Fibroblast of pulmonary artery (primary cell): ENCODE results near the gene MICA.
"Not testable (repeated sequence)": the region's sequence is repeated elsewhere in the genome, so short reads cannot be mapped to it uniquely, and the experiment has no call there.

ENCODE experiments used
- DNase-seq: peaks from one replicate; pipeline ENCODE4 v3.0.0-alpha.2; 2010; ENCODE audit warnings: low read depth
- H3K4me3 ChIP-seq: replicated peaks from 2 replicates; pipeline ENCODE4 v1.5.1; 2011; ENCODE audit warnings: low read depth, mild to moderate bottlenecking, control low read depth, low read length, moderate library complexity
- TF ChIP-seq, protein P1 (sequence below): IDR thresholded peaks from 2 replicates; pipeline ENCODE4 v1.5.1; 2011; ENCODE audit warnings: mild to moderate bottlenecking, control low read depth, low read length, inconsistent platforms; ENCODE audit errors: missing control alignments

The MICA gene

GRCh38 chr6:31450751-31451150 is 47.4 kb downstream of the MICA start:
- TF ChIP-seq, protein P1, sequence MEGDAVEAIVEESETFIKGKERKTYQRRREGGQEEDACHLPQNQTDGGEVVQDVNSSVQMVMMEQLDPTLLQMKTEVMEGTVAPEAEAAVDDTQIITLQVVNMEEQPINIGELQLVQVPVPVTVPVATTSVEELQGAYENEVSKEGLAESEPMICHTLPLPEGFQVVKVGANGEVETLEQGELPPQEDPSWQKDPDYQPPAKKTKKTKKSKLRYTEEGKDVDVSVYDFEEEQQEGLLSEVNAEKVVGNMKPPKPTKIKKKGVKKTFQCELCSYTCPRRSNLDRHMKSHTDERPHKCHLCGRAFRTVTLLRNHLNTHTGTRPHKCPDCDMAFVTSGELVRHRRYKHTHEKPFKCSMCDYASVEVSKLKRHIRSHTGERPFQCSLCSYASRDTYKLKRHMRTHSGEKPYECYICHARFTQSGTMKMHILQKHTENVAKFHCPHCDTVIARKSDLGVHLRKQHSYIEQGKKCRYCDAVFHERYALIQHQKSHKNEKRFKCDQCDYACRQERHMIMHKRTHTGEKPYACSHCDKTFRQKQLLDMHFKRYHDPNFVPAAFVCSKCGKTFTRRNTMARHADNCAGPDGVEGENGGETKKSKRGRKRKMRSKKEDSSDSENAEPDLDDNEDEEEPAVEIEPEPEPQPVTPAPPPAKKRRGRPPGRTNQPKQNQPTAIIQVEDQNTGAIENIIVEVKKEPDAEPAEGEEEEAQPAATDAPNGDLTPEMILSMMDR, result no peak
- DNase-seq, result no peak
- no peak overlapping the region for H3K4me3 ChIP-seq

DNA sequence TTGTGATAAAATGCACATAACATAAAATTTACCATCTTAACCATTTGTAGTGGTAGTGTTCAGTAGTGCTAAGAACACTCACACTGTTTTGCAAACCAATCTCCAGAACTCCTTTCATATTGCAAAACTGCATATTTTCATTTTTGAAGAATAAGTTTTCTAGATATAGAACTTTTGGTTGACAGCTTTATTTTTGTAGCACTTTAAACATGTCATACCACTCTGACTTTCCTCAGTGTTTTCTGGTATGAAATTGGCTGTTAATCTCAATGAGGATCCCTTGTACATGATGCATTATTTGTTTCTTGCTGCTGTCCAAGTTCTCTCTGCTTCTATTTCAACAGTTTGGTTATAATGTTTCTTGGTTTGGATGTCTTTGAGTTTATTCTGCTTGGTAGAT is 49.5 kb downstream of the MICA start:
- TF ChIP-seq, protein P1, result no peak
- DNase-seq, result no peak

DNA sequence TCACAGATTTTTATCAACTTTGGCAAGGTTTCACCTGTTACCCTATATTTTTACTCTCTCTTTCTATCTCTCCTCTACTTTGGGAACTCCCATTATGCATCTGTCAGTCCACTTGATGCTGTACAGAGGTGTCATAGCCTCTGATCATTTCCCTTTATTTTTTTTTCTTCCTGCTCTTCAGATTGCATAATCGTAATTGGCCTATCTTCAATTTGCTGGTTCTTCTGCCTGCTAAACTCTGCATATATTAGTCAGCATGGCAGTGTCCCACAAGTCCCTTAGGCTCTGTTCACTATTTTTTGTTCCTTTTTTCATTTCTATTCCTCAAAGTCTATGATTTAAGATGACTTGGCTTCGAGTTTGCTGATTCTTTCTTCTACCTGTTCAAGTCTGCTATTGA is 49.9 kb downstream of the MICA start:
- TF ChIP-seq, protein P1, result no peak
- no peak overlapping the region for H3K4me3 ChIP-seq
- peak; percentile 20 for DNase-seq

More for the DNA sequence above, 49.5 kb downstream of the MICA start:
- no peak overlapping the region for H3K4me3 ChIP-seq

GRCh38 chr6:31459864-31460263 is 56.5 kb downstream of the MICA start:
- not testable (repeated sequence) for DNase-seq, H3K4me3 ChIP-seq

DNA sequence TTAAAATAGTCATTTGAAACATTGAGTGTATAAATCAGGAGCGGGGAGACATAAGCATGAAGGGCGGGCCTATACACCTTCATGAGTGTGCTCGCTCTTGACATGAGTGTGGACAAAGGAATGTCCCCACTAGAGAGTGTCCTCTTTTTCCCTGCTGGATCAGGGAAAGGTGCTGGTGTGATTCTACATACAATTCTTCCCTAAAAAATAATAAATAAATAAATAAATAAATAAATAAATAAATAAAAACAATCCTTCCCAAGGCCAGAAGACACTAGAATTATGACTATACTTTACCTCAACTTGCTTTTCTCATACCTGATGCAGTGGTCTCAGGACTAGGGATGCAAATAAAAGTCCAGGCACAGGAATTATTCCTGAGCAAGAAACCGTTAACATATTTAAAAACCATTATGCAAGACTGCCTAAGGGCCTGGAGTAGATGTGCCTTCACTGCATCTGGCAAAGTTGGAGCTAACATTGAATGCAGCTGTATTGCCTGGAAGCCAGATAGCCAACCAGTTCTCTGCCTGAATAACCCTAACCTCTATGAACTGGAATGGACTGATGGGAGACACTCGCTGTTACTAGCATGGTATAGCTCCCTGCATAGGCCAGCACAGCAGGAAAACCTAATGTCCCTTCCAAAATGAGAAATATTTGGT is 57.1 kb downstream of the MICA start:
- H3K4me3 ChIP-seq, result no peak overlapping the region
- DNase-seq, result no peak
- TF ChIP-seq, protein P1, result no peak

DNA sequence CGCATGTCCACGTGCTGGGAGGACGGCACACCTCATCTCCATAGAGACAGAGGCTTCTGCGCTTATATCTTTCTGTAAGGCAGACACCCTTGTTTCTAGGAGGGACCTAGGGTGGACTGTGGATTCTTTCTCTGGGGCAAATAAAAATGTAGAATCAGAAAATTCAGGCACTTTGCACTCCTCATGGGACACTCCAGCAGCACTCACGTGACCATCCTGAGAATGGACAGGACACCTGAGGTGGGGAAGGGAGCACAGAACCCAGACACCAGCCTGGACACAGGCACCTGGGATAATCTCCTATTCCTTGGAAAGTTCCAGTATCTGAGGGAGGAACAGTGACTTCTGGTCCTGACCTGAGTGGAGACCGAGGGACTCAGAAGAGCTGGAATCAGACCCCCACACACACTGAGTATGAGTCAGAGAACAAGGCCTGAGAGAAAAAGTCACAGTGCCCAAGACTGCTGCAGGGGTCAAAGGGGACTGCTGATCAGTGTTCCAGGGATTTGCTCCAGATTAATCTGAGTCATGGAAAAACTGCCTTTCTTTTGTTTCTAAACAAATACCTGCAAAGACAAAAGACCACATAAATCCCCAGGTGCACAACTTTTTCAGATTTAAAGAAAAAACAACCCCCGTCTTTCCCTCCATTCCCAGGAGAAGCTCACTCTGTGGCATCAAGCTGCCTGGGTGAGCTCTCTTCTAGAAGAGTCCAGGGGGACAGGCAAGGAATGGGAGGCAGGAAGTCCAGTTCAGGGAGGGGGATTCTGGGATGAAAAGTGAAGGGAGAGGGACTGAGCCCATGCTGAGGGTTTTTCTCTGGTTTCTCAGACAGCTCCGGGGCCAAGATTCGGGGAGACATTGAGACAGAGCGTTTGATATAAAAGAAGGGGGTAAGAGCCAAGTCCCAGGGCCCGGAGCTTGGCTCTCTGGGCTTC is 58.9 kb downstream of the MICA start:
- DNase-seq, result no peak
- no peak overlapping the region for H3K4me3 ChIP-seq
- TF ChIP-seq, protein P1, result no peak
